Esophagus (tissue), 2 donors: ENCODE measurements around the gene PIM3. TPM values are rescaled to one million over a fixed set of nuclear protein-coding genes. Genes with fewer than 3 reads are reported as not detected.

Source experiments
- H3K27ac ChIP-seq, 2 donors: one replicate each; pipeline ENCODE4 v1.5.1; 2013; ENCODE audit warnings: low read depth in 2 of 2, mild to moderate bottlenecking in 2 of 2, inconsistent platforms in 1 of 2, low read length in 1 of 2, moderate library complexity in 1 of 2
- H3K27me3 ChIP-seq, 2 donors: one replicate each; pipeline ENCODE4 v1.6.1; 2013; ENCODE audit warnings: low read length in 2 of 2, control low read depth in 1 of 2, mild to moderate bottlenecking in 1 of 2; ENCODE audit not compliant: insufficient read depth in 2 of 2, control insufficient read depth in 1 of 2
- H3K36me3 ChIP-seq, 2 donors: one replicate each; pipeline ENCODE4 v1.6.1; 2013; ENCODE audit warnings: low read length in 1 of 2; ENCODE audit not compliant: control insufficient read depth in 2 of 2, insufficient read depth in 2 of 2
- H3K4me1 ChIP-seq, 2 donors: one replicate each; pipeline ENCODE4 v1.6.1; 2013; ENCODE audit warnings: low read length in 1 of 2; ENCODE audit not compliant: control insufficient read depth in 2 of 2, insufficient read depth in 2 of 2
- H3K4me3 ChIP-seq, 2 donors: one replicate each; pipeline ENCODE4 v1.5.1; 2013; ENCODE audit warnings: low read length in 2 of 2, mild to moderate bottlenecking in 2 of 2, low read depth in 1 of 2, moderate library complexity in 1 of 2
- H3K9me3 ChIP-seq, 2 donors: one replicate each; pipeline ENCODE4 v1.6.1; 2013; ENCODE audit warnings: mild to moderate bottlenecking in 2 of 2, low read depth in 1 of 2, low read length in 1 of 2, moderate library complexity in 1 of 2; ENCODE audit not compliant: control insufficient read depth in 2 of 2, insufficient read depth in 1 of 2
- WGBS, 2 donors: extraction: QIAGEN DNeasy Blood & Tissue Kit; methylation state at CpG; one replicate each; pipeline ENCODE4 v1.1.7; 2013; 5-methylcytosine and 5-hydroxymethylcytosine counted together
- polyA plus RNA-seq, 2 donors: library from polyadenylated mRNA; stranded (reverse); fragments of 200-250 nt; gene quantifications; one replicate each; pipeline ENCODE4 v1.2.3, GENCODE V29; 2013
- donor health status: healthy with polysubstance abuse.
- donor health status: Bipolar disorder and iron deficiency.

PIM3 gene
- polyA plus RNA-seq, 2 donors = 33.8 to 43.4 TPM

- 22 to 24% methylated on average over 37 to 67 of the region's 70 CpGs for WGBS, 2 donors
Observed at GRCh38 chr22:49999063-49999945, 38.7 kb downstream of the PIM3 start.

GRCh38 chr22:49999946-50000586 lies 39.5 kb downstream of the PIM3 start:
- Histone ChIP-seq H3K4me3 (no peak overlapping the region), H3K36me3 (no peaks in the 10 kb centered on the region), H3K4me1 (peaks cover 3 to 4% of the 10 kb centered on the region in 2 donors), H3K27ac (no peak overlapping the region), H3K27me3 (no peaks in the 10 kb centered on the region), H3K9me3 (peaks cover 0 to 4% of the 10 kb centered on the region in 2 donors)
- WGBS, 2 donors = 43 to 46% methylated on average over 41 of the region's 41 CpGs

More at GRCh38 chr22:49999063-49999945, 38.7 kb downstream of the PIM3 start:
- peaks cover 0 to 4% of the 10 kb centered on the region in 2 donors for H3K9me3 ChIP-seq
- no peak overlapping the region for H3K27ac ChIP-seq
- H3K36me3 ChIP-seq = no peaks in the 10 kb centered on the region
- H3K4me3 ChIP-seq = no peak overlapping the region
- peaks cover 3 to 4% of the 10 kb centered on the region in 2 donors for H3K4me1 ChIP-seq
- no peaks in the 10 kb centered on the region for H3K27me3 ChIP-seq

GRCh38 chr22:50000587-50001387 lies 40.2 kb downstream of the PIM3 start:
- Histone ChIP-seq H3K36me3 (no peaks in the 10 kb centered on the region), H3K4me1 (peaks cover 3 to 4% of the 10 kb centered on the region in 2 donors), H3K4me3 (no peak overlapping the region), H3K9me3 (peaks cover 0 to 4% of the 10 kb centered on the region in 2 donors), H3K27ac (no peak overlapping the region), H3K27me3 (no peaks in the 10 kb centered on the region)
- WGBS, 2 donors = 89 to 90% methylated on average over 32 of the region's 32 CpGs

GRCh38 chr22:50001388-50002231 lies 41.0 kb downstream of the PIM3 start:
- H3K9me3 ChIP-seq = peaks cover 0 to 4% of the 10 kb centered on the region in 2 donors
- H3K4me1 ChIP-seq = peaks cover 3 to 4% of the 10 kb centered on the region in 2 donors
- no peaks in the 10 kb centered on the region for H3K27me3 ChIP-seq
- 76 to 81% methylated on average over 16 of the region's 16 CpGs for WGBS, 2 donors
- H3K36me3 ChIP-seq = no peaks in the 10 kb centered on the region
- H3K4me3 ChIP-seq = no peak overlapping the region
- H3K27ac ChIP-seq = no peak overlapping the region

GRCh38 chr22:50002791-50003190 lies 42.2 kb downstream of the PIM3 start:
- Histone ChIP-seq H3K9me3 (peaks cover 0 to 4% of the 10 kb centered on the region in 2 donors), H3K4me1 (peaks cover 0 to 3% of the 10 kb centered on the region in 2 donors), H3K27me3 (no peaks in the 10 kb centered on the region), H3K27ac (no peak overlapping the region), H3K4me3 (no peak overlapping the region), H3K36me3 (no peaks in the 10 kb centered on the region)
- WGBS, 2 donors = 69 to 71% methylated on average over 7 of the region's 7 CpGs

GRCh38 chr22:50004918-50005317 lies 44.3 kb downstream of the PIM3 start:
- 71 to 76% methylated on average over 4 of the region's 4 CpGs for WGBS, 2 donors
- no peaks in the 10 kb centered on the region for H3K36me3 ChIP-seq
- H3K27me3 ChIP-seq = no peaks in the 10 kb centered on the region
- H3K4me1 ChIP-seq = peaks cover 0 to 3% of the 10 kb centered on the region in 2 donors
- no peak overlapping the region for H3K4me3 ChIP-seq
- no peaks in the 10 kb centered on the region for H3K9me3 ChIP-seq
- no peak overlapping the region for H3K27ac ChIP-seq

- Histone ChIP-seq H3K4me3 (no peak overlapping the region), H3K27ac (no peak overlapping the region), H3K27me3 (peaks cover 0 to 4% of the 10 kb centered on the region in 2 donors), H3K4me1 (peaks cover 0 to 4% of the 10 kb centered on the region in 2 donors), H3K36me3 (no peaks in the 10 kb centered on the region), H3K9me3 (no peaks in the 10 kb centered on the region)
- 76% methylated on average over 3 of the region's 3 CpGs for WGBS, 2 donors
Observed at GRCh38 chr22:50007057-50007511, 46.5 kb downstream of the PIM3 start.

- Histone ChIP-seq H3K9me3 (no peaks in the 10 kb centered on the region), H3K4me3 (no peak overlapping the region), H3K4me1 (peaks cover 0 to 4% of the 10 kb centered on the region in 2 donors), H3K27me3 (peaks cover 0 to 7% of the 10 kb centered on the region in 2 donors), H3K27ac (no peak overlapping the region), H3K36me3 (no peaks in the 10 kb centered on the region)
- 63 to 70% methylated on average over 24 of the region's 24 CpGs for WGBS, 2 donors
Observed at GRCh38 chr22:50008151-50009040, 47.8 kb downstream of the PIM3 start.
